Renal cortex interstitium (tissue), 11 donors: ENCODE measurements around the gene EVI2B. TPM values are rescaled to one million over a fixed set of nuclear protein-coding genes. Genes with fewer than 3 reads are reported as not detected.
A peak's percentile ranks its signal among the peaks of the same experiment; 100 is the strongest.
"Not testable (repeated sequence)": the region's sequence is repeated elsewhere in the genome, so short reads cannot be mapped to it uniquely, and the experiment has no call there.

Source experiments
- DNase-seq, 11 donors: peaks; one replicate each; pipeline ENCODE4 v3.0.0-alpha.2; 2013; ENCODE audit warnings: low read depth in 9 of 11, low spot score in 4 of 11; ENCODE audit errors: extremely low read depth in 1 of 11
- polyA plus RNA-seq, 3 donors: library from polyadenylated mRNA; unstranded; fragments of 120-200 nt; gene quantifications; one replicate each; pipeline ENCODE4 v1.2.1, GENCODE V29; 2013; ENCODE audit not compliant: insufficient read length in 3 of 3

Gene EVI2B
- polyA plus RNA-seq, 3 donors, result 1.9 to 3.1 (median 2.7) TPM

GRCh38 chr17:31314782-31315100 is 887 bp upstream of the EVI2B start:
- no peak for DNase-seq

GRCh38 chr17:31312223-31312622 is 1.6 kb downstream of the EVI2B start:
- not testable (repeated sequence) for DNase-seq

- DNase-seq, result no peak
These were observed 2.3 kb downstream of the EVI2B start for GRCh38 chr17:31311526-31311925.

GRCh38 chr17:31310886-31311285 is 3.0 kb downstream of the EVI2B start:
- no peak for DNase-seq

GRCh38 chr17:31310260-31310659 is 3.6 kb downstream of the EVI2B start:
- DNase-seq, result no peak

- DNase-seq, result no peak
These were observed 4.3 kb downstream of the EVI2B start for GRCh38 chr17:31309556-31309955.

GRCh38 chr17:31308372-31309334 is 5.2 kb downstream of the EVI2B start:
- DNase-seq, result no peak

- no peak for DNase-seq
These were observed 6.2 kb downstream of the EVI2B start for GRCh38 chr17:31307640-31308039.

GRCh38 chr17:31299624-31300023 is 14.2 kb downstream of the EVI2B start:
- peak in 1 of 11 donors; percentile 7 for DNase-seq

- no peak for DNase-seq
These were observed 16.8 kb downstream of the EVI2B start, which contains the start of gene OMG for GRCh38 chr17:31297090-31297489. Gene OMG, minus strand, starts transcription at chr17:31297239. Its CDS starts 908 bp downstream, at chr17:31296331.

- DNase-seq, result no peak
These were observed 17.7 kb downstream of the EVI2B start for GRCh38 chr17:31296142-31296541.

GRCh38 chr17:31295489-31295871 is 18.4 kb downstream of the EVI2B start:
- DNase-seq, result no peak

- DNase-seq, result no peak
These were observed 18.9 kb downstream of the EVI2B start for GRCh38 chr17:31294820-31295488.

GRCh38 chr17:31294231-31294630 is 19.6 kb downstream of the EVI2B start:
- DNase-seq, result no peak

- no peak for DNase-seq
These were observed 20.3 kb downstream of the EVI2B start for GRCh38 chr17:31293581-31293980.

GRCh38 chr17:31291820-31292219 is 22.0 kb downstream of the EVI2B start:
- DNase-seq, result no peak

- no peak for DNase-seq
These were observed 24.1 kb downstream of the EVI2B start for GRCh38 chr17:31289790-31290189.

GRCh38 chr17:31287932-31288331 is 25.9 kb downstream of the EVI2B start:
- not testable (repeated sequence) for DNase-seq

GRCh38 chr17:31286587-31286986 is 27.3 kb downstream of the EVI2B start:
- no peak for DNase-seq

GRCh38 chr17:31283841-31284240 is 30.0 kb downstream of the EVI2B start:
- DNase-seq, result no peak
